IPS-18a (cell line): ENCODE measurements around the gene PTPRZ1.
A peak's percentile ranks its signal among the peaks of the same experiment; 100 is the strongest.

ENCODE experiments used
- H3K27ac ChIP-seq: one replicate; pipeline ENCODE4 v1.5.1; 2013; ENCODE audit warnings: low read length
- H3K27me3 ChIP-seq: one replicate; pipeline ENCODE4 v1.6.1; 2013; ENCODE audit warnings: mild to moderate bottlenecking, low read length; ENCODE audit not compliant: control insufficient read depth, insufficient read depth
- H3K36me3 ChIP-seq: one replicate; pipeline ENCODE4 v1.6.1; 2013; ENCODE audit warnings: low read depth, low read length; ENCODE audit not compliant: control insufficient read depth
- H3K4me1 ChIP-seq: one replicate; pipeline ENCODE4 v1.6.1; 2013; ENCODE audit warnings: low read depth, low read length; ENCODE audit not compliant: control insufficient read depth
- H3K4me3 ChIP-seq: one replicate; pipeline ENCODE4 v1.5.1; 2013; ENCODE audit warnings: low read length
- H3K9ac ChIP-seq: one replicate; pipeline ENCODE4 v1.6.1; 2013; ENCODE audit warnings: mild to moderate bottlenecking, low read length, moderate library complexity
- H3K9me3 ChIP-seq: one replicate; pipeline ENCODE4 v1.6.1; 2013; ENCODE audit warnings: low read depth, low read length; ENCODE audit not compliant: control insufficient read depth

The PTPRZ1 gene

DNA sequence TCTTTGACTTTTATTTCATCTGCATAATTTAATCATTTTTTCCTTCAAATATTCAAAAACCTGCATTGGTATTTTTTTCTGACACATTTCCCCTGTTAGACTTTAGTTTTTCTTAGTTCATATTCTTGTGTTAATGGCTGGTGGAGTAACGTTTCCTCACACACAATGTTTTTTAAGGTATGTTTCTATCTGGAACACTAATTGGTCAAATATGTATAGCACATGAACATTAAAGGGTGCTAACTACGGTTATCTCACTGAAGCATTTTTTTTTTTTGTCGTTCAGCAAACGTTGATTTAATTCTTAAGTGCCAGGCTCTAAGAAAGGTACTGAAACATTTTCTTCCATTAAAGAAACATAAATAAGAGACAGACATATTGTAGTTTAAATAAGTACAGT lies 87.7 kb downstream of the PTPRZ1 start:
- Histone ChIP-seq H3K9me3 (no peaks in the 10 kb centered on the region), H3K4me1 (peaks cover 24% of the 10 kb centered on the region), H3K27me3 (no peaks in the 10 kb centered on the region), H3K4me3 (no peak overlapping the region), H3K9ac (no peak overlapping the region), H3K27ac (no peak overlapping the region), H3K36me3 (no peaks in the 10 kb centered on the region)

DNA sequence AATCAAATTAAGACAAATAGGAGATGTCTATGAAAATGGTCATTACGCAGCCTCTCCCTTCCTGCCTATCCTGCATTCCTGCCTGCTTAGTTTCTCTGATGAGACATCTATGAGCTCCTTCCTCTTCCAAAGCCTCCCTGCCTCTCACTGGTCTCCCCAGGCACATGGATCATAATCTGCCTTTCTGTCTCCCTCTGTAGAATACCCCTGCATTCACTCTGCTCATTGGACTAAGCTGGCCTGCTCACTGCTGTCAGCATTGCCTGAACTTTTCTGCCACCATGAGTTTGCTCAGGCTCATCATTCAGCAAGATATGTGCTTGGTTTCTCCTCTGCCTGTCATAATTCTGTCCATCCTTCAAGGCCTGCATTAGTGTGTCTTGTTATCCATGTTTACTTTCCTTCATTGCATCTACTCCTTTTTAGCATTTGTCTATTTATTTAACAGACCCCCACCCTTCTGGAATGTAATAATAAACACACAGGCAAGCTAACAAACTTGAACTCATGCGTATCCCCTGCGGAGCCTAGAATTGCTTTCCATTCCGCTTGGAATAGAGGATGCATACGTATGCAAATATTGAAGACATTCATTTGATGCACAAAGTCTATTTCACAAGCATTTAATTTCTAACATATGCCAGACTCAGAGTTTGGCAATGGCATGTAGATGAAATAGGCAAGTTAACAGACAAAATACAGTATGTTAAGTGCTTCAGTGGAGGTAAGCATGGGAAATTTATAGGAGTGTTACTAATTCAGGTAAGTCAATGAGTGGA lies 88.3 kb downstream of the PTPRZ1 start:
- Histone ChIP-seq H3K9me3 (no peaks in the 10 kb centered on the region), H3K36me3 (no peaks in the 10 kb centered on the region), H3K4me1 (peaks cover 30% of the 10 kb centered on the region), H3K4me3 (no peak overlapping the region), H3K27ac (no peak overlapping the region), H3K27me3 (no peaks in the 10 kb centered on the region), H3K9ac (no peak overlapping the region)

DNA sequence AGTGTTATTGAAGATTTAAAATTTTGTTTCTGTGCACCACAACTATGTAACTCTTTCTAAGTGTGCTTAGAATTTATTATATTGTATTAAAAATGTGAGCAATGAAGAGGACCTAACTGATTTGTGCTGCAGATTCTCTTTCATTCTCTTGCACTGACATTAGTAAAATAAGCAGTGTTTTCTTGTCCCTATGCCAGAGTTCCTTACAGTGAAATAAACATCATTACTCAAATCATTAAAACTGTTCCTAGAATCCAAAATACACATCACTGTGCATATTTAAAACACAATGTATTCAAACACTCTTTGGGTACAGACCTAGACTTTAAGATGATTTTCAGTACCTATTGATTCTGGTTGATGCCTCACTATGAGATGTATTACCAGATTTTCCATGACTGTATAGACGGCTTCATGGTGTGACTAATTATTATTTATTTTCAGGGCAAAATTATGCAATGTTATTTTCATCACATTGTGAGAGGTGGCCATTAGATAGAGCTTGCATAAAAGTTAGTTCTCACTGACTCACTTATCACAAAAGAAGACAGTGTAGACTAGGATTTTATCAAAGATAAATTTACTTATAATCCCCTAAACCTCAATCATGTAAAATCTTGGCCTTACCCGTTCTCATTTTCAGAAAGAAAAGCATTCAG lies 93.4 kb downstream of the PTPRZ1 start:
- peaks cover 33% of the 10 kb centered on the region for H3K4me1 ChIP-seq
- peaks cover 12% of the 10 kb centered on the region for H3K36me3 ChIP-seq
- H3K4me3 ChIP-seq: no peak overlapping the region
- no peak overlapping the region for H3K9ac ChIP-seq
- H3K27ac ChIP-seq: no peak overlapping the region
- H3K9me3 ChIP-seq: no peaks in the 10 kb centered on the region
- no peaks in the 10 kb centered on the region for H3K27me3 ChIP-seq

DNA sequence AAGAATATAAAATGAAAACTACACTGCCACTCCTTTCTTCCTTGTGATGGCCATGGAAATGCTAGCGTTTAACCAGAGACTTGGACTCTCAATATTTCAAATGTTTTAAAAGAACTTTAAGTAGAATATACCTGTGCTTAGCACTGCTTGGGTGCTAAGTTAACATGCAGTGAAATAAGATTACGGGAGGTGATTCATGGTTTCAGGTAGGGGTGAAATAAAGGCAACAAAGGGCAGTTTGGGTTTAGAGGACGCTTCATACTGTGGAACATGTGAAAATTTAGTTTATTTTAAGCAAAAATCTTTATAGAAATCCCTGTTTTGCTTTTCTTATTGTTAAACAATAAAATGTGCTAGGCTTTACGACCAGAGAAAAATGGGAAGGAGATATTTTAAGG lies 94.0 kb downstream of the PTPRZ1 start:
- no peak overlapping the region for H3K4me3 ChIP-seq
- peak overlapping the region; percentile 24 for H3K27ac ChIP-seq
- no peaks in the 10 kb centered on the region for H3K9me3 ChIP-seq
- H3K27me3 ChIP-seq: no peaks in the 10 kb centered on the region
- peaks cover 12% of the 10 kb centered on the region for H3K36me3 ChIP-seq
- peaks cover 28% of the 10 kb centered on the region for H3K4me1 ChIP-seq
- H3K9ac ChIP-seq: no peak overlapping the region

GRCh38 chr7:121985476-121986030 lies 112.6 kb downstream of the PTPRZ1 start:
- Histone ChIP-seq H3K4me3 (no peak overlapping the region), H3K27ac (no peak overlapping the region), H3K9me3 (no peaks in the 10 kb centered on the region), H3K36me3 (peaks cover 66% of the 10 kb centered on the region), H3K4me1 (no peaks in the 10 kb centered on the region), H3K9ac (no peak overlapping the region), H3K27me3 (no peaks in the 10 kb centered on the region)

DNA sequence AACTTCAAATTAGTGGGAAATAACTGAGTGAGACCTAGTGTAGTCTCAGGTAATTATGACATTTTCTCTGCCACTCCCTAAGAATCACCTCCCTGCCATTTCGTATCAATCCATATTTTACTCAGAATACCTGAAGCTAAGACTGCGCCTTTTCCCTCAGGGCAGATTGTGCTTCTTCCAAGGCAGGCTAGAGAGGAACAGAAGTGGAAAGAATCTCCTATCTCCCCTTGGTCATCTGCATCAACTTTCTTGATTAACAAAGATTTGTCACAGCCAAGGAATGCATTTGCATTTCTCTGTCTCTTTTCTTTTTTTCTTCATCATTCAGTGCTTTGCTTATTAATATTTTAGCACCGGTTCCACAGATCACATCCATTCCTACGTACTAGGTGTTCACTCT lies 119.1 kb downstream of the PTPRZ1 start:
- Histone ChIP-seq H3K9me3 (no peaks in the 10 kb centered on the region), H3K36me3 (peaks cover 41% of the 10 kb centered on the region), H3K4me3 (no peak overlapping the region), H3K9ac (no peak overlapping the region), H3K27ac (no peak overlapping the region), H3K27me3 (no peaks in the 10 kb centered on the region), H3K4me1 (no peaks in the 10 kb centered on the region)

DNA sequence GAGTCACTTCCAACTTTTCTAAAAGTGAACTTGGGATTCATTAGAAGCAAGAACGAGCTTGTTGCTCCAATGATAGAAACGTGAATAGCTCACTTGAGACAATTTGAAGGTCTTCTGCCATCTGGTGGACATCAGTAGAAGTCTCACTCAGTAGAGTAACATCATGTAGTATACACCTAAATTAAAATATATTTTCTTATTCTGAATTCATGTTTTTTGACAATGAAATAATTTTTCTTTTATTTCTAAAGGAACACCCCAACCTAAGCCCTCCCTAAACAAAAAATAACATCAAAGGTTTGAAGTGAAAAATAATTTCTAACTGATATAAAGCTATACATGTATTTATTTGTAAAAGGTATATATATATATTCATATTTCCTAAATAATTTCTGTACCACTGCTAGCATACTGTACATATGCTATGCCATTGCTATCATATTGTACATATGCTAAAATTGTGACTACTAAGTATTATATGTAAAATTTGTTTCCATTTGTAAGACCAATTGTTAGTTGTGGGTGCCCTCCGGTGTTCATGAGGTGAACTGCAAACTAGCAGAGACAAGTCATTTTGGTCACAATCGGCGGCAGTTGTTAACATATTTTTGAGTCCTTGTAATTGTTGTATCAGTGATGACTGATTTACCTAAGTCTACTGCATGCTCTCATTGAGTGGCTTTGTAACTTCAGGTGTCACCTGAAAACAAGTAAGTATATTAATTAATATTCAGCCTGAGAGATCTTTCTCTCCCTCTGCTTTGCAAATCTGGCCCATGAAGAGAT lies 121.9 kb downstream of the PTPRZ1 start:
- H3K4me3 ChIP-seq: no peak overlapping the region
- no peaks in the 10 kb centered on the region for H3K4me1 ChIP-seq
- H3K27ac ChIP-seq: no peak overlapping the region
- H3K9ac ChIP-seq: no peak overlapping the region
- no peaks in the 10 kb centered on the region for H3K27me3 ChIP-seq
- H3K36me3 ChIP-seq: peaks cover 46% of the 10 kb centered on the region
- H3K9me3 ChIP-seq: no peaks in the 10 kb centered on the region

GRCh38 chr7:122006687-122007086 lies 133.7 kb downstream of the PTPRZ1 start:
- Histone ChIP-seq H3K9me3 (no peaks in the 10 kb centered on the region), H3K36me3 (peaks cover 36% of the 10 kb centered on the region), H3K4me1 (no peaks in the 10 kb centered on the region), H3K4me3 (no peak overlapping the region), H3K27me3 (no peaks in the 10 kb centered on the region), H3K27ac (no peak overlapping the region), H3K9ac (no peak overlapping the region)

- Histone ChIP-seq H3K36me3 (peaks cover 51% of the 10 kb centered on the region), H3K4me3 (no peak overlapping the region), H3K27me3 (no peaks in the 10 kb centered on the region), H3K9ac (no peak overlapping the region), H3K9me3 (no peaks in the 10 kb centered on the region), H3K27ac (no peak overlapping the region), H3K4me1 (no peaks in the 10 kb centered on the region)
These were observed 137.2 kb downstream of the PTPRZ1 start for GRCh38 chr7:122010116-122010515.

GRCh38 chr7:122013065-122013464 lies 140.1 kb downstream of the PTPRZ1 start:
- H3K9ac ChIP-seq: no peak overlapping the region
- H3K4me1 ChIP-seq: no peaks in the 10 kb centered on the region
- no peaks in the 10 kb centered on the region for H3K9me3 ChIP-seq
- no peak overlapping the region for H3K4me3 ChIP-seq
- H3K27me3 ChIP-seq: no peaks in the 10 kb centered on the region
- H3K36me3 ChIP-seq: peaks cover 53% of the 10 kb centered on the region
- no peak overlapping the region for H3K27ac ChIP-seq

DNA sequence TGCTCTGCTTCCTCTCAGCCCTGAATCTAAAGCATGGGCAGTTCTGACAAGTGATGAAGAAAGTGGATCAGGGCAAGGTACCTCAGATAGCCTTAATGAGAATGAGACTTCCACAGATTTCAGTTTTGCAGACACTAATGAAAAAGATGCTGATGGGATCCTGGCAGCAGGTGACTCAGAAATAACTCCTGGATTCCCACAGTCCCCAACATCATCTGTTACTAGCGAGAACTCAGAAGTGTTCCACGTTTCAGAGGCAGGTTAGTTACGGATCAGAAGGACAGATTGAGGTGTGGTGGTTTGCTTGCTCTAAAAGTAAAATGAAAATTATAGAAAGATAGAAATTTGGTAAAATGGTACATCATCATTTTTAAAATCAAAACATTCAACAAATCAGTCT lies 140.7 kb downstream of the PTPRZ1 start:
- Histone ChIP-seq H3K4me1 (no peaks in the 10 kb centered on the region), H3K27me3 (no peaks in the 10 kb centered on the region), H3K4me3 (no peak overlapping the region), H3K36me3 (peaks cover 51% of the 10 kb centered on the region), H3K27ac (no peak overlapping the region), H3K9me3 (no peaks in the 10 kb centered on the region), H3K9ac (no peak overlapping the region)
